ENCODE data around the gene HTD2.
"Not testable (repeated sequence)": the region's sequence is repeated elsewhere in the genome, so short reads cannot be mapped to it uniquely, and the experiment has no call there.

The HTD2 gene

GRCh38 chr3:58285334-58285733 lies 21.0 kb upstream of the HTD2 start:
- no peak for DNase-seq (ENCODE audit: low read depth in 2 of 2)
- no peak overlapping the region for H3K4me3 ChIP-seq (replicated peaks in 1 of 2; ENCODE audit: low read depth in 2 of 2, low read length in 2 of 2)
- no peak for TF ChIP-seq CTCF (IDR thresholded peaks at IDR 0.05; ENCODE audit: low read depth, low read length)

GRCh38 chr3:58287354-58287753 lies 19.0 kb upstream of the HTD2 start:
- no peak for TF ChIP-seq CTCF (IDR thresholded peaks at IDR 0.05; ENCODE audit: low read depth, low read length)
- H3K4me3 ChIP-seq (replicated peaks in 1 of 2; ENCODE audit: low read depth in 2 of 2, low read length in 2 of 2) = no peak overlapping the region
- no peak for DNase-seq (ENCODE audit: low read depth in 2 of 2)

GRCh38 chr3:58288011-58288728 lies 18.1 kb upstream of the HTD2 start:
- H3K4me3 ChIP-seq (replicated peaks in 1 of 2; ENCODE audit: low read depth in 2 of 2, low read length in 2 of 2) = no peak overlapping the region
- DNase-seq (ENCODE audit: low read depth in 2 of 2) = no peak
- TF ChIP-seq CTCF (IDR thresholded peaks at IDR 0.05; ENCODE audit: low read depth, low read length) = peak; percentile 7

GRCh38 chr3:58288964-58289613 lies 17.2 kb upstream of the HTD2 start:
- not testable (repeated sequence) for H3K4me3 ChIP-seq (replicated peaks in 1 of 2; ENCODE audit: low read depth in 2 of 2, low read length in 2 of 2); DNase-seq (ENCODE audit: low read depth in 2 of 2)

GRCh38 chr3:58290446-58290845 lies 15.9 kb upstream of the HTD2 start:
- not testable (repeated sequence) for H3K4me3 ChIP-seq (replicated peaks in 1 of 2; ENCODE audit: low read depth in 2 of 2, low read length in 2 of 2); DNase-seq (ENCODE audit: low read depth in 2 of 2)

GRCh38 chr3:58291671-58292338 lies 14.5 kb upstream of the HTD2 start:
- no peak overlapping the region for H3K4me3 ChIP-seq (replicated peaks in 1 of 2; ENCODE audit: low read depth in 2 of 2, low read length in 2 of 2)
- no peak for DNase-seq (ENCODE audit: low read depth in 2 of 2)
- no peak for TF ChIP-seq CTCF (IDR thresholded peaks at IDR 0.05; ENCODE audit: low read depth, low read length)

- no peak for DNase-seq (ENCODE audit: low read depth in 2 of 2)
- H3K4me3 ChIP-seq (replicated peaks in 1 of 2; ENCODE audit: low read depth in 2 of 2, low read length in 2 of 2) = no peak overlapping the region
- TF ChIP-seq CTCF (IDR thresholded peaks at IDR 0.05; ENCODE audit: low read depth, low read length) = no peak
Measured at GRCh38 chr3:58292866-58293265, 13.5 kb upstream of the HTD2 start.

All from cardiac fibroblast (primary cell).